ENCODE measurements around the gene LRIG1. TPM values are rescaled to one million over a fixed set of nuclear protein-coding genes. Genes with fewer than 3 reads are reported as not detected.

Gene LRIG1
- total RNA-seq, 1 experiment from 2014 or later, result 5.8 TPM

DNA sequence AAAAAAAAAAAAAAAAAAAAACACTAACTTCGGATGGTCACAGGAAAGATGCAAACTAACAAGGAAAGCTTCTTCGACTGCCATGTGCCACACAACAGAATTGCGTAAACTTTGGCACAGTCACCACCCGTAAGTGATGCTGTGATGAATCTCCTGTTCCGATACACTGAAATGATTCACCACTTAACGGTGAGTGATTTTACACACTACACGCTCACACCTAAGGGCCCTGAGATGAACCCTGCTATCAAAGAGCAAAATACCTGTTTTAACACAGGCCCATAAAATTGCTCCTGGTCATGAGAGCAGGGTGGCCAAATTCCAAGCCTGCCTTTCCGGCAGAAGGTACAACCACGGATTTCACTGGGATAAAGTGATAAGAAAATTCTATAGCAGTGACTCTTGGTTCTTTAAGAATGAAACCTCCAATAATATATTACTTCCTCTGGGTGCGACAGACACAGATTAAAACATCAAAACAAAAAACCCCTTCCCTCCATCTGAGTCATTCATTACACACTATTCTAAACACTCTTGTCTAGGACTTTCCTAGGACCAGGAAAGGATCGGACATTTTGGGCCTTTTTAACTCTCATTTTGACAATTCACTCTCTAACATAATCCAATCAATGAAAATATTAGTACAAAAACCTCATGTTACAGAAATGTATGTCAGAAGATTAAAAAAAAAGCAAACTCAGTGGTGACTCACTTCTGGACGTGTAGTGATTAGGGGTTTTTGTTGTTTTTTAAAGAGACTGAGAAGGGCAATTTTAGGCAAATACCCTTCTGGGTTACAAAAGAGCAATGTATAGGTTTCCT is 28.3 kb downstream of the LRIG1 start:
- no peak for DNase-seq (ENCODE audit: extremely low read depth, low read depth)

DNA sequence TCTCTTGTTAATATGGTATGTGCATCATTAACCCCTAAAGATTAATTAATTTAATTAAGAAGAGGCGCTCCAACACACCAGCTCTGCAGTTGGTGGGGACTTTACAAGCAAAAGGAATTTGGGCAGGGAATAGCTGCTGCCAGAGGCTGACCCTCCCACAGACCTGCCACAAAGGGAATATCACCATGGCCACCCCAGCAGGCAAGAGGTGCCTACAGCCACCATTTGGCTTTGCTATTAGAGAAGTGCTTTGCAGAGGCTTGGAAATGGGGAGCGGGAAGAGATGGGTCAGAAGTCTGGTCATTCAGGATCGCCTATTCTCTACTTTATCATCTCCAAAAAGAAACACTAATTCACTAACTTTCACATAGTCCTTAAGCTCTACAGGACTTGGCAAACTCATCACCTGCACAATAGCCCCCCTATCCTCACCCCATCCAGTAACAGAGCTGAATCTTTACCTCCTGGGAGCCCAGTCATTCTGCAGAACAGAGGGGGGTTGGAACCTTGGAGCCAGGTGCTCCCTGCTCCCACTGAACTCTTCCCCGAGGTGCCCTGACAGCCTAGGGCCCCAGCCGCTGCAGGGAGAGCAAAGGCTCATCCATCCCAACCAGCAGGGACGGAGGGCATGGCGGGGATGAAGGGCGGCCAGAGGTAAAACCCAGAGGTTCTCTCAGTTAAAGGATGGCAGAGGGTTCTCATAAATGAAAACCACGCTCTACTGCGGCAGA is 29.7 kb downstream of the LRIG1 start:
- no peak for DNase-seq (ENCODE audit: extremely low read depth, low read depth)

DNA sequence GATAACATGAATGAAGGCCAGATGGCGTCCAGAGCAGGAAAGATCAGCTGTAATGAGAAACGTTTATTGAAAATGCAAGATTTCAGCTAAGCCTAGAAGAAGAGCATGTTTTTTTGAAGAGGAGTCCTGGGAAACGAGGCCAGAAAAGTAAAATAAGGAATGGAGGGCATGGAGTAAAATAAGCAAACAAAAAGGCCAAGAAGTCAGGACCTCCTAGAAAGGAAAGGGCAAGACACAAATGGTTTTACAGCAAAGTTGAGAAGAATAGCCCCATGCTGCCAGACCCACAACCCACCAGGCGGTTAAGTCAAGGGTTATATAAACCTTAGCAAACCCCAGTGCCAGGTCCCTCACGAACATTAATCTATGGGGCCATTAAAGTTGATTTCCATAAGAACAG is 30.5 kb downstream of the LRIG1 start:
- no peak for DNase-seq (ENCODE audit: extremely low read depth, low read depth)

DNA sequence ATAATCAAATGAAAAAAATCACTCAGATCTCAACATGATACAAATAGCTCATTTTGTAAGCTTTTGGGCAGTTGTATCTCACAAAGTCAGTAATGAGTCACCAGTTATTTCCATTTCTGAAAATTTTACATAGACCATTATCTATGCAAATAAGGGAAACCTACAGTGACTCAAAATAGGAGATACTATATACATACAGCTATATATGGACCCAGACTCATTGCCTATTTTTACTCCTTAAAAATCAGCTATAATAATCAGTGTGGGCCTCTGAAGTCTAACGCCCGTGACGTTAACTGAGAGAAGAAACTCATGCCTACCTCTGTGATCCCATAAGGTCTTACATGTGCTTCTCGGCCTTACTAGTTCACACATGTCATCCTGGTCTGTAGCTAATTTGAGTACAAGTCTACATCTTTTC is 31.6 kb downstream of the LRIG1 start:
- DNase-seq (ENCODE audit: extremely low read depth, low read depth), result no peak

DNA sequence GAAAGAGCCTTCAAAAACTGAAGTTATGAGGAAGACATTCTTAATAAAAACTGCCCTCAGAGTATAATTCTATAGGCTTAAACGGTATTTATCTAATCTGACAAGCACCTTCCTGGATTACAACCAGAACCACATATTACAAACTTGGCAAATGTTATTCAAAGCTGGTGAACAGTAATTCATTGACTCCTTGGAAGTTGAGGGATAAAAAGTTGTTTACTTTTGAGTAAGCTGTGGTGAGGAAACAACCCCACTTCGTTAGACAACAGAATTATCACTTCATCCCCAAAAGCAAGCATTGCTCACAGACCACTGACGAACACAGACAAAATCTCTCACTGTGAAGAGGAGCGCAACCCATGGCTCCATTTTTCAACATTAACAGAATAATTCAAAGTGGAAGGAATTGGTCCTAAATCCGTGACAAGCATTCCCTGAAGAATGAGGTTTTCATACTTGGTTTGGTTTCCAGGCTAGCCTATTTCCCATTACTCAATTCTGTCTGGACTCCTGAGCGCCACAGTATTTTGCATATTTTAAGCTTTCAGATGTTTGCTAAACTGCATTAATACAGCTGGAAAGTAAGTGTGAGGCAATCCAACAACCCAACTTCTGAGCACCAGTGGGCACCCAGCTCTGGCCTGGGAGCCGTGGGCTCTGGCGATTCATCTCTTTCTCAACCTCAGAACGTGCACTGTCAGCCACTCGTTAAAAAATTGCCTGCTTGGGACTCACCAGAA is 32.7 kb downstream of the LRIG1 start:
- no peak for DNase-seq (ENCODE audit: extremely low read depth, low read depth)

DNA sequence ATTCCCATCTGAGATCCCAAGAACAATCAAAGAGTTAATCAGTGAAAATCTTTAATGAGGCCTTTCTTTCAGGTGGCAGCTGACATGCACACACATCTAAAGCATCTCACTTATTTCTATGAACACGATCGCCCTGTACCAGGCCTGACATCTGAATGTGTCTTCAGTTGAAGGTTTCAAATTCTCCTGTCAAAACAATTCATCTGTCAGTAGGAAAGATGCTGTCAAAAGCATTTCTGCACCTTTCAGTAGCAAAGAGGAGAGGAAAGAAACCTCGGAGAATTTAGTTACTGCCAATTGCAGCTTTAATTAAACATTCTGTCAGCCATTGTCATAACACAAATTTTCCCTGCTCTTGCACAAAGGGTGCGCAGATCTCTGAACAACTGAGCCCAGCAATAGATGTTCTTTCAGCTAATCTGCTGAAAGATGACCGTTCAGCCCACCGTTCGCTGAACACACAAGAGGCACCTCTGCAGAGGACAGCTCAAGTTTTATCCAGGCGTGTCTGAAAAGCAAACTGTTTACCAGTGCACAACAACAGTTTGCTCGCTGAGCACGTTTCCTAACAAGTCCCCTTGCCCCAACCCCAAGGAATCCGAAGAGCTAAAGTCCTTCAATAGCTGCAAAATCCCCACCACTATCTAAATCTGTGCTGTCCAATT is 34.1 kb downstream of the LRIG1 start:
- DNase-seq (ENCODE audit: extremely low read depth, low read depth), result no peak

DNA sequence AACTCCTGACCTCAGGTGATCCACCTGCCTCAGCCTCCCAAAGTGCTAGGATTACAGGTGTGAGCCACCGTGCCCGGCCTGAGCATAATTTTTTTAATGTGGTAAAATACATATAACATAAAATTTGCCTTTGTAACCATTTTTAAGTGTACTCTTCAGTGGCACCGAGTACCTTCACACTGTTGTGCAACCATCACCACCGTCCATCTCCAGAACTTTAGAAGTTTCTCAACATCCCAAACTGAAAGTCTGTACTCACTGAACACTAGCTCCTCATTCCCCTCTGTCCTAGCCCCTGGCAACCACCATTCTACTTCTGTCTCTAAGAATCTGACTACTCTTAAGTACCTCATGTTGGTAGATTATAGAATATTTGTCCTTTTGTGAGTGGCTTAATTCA is 35.2 kb downstream of the LRIG1 start:
- DNase-seq (ENCODE audit: extremely low read depth, low read depth), result no peak

DNA sequence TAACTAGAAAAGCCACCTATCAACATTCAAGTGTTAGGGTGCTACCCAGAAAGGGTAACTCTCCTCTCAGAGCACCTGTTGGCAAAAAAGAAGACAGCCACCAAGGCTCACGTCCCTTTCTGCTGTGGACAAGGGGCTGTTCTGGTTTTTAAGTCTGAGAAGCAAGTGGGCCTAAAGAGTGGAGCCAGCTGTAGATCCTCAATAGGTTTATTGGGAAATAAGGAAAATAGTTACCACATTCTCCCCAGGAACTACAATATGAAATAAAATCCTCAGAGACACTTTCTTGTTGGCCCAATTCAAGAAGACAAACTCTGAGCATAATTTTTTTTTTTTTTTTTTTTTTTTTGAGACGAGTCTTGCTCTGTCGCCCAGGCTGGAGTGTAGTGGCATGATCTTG is 35.8 kb downstream of the LRIG1 start:
- no peak for DNase-seq (ENCODE audit: extremely low read depth, low read depth)

DNA sequence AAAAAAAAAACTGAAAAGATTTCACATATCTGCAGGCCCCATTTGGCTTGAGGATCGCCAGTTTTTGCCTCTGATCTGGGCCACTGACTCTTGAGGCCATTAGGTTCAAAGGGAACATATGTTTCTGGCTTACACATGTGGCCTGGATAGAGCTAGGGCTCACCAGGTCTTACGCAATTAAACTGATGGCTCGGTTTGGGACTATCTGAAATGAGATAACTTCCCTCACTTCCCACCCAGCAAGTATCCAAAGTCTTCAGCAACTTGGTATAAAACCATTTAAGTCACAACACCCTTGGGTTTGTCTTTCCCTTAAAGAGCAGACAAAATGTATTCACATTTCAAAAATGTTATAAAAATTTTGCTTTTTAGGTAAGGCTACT is 36.3 kb downstream of the LRIG1 start:
- no peak for DNase-seq (ENCODE audit: extremely low read depth, low read depth)

DNA sequence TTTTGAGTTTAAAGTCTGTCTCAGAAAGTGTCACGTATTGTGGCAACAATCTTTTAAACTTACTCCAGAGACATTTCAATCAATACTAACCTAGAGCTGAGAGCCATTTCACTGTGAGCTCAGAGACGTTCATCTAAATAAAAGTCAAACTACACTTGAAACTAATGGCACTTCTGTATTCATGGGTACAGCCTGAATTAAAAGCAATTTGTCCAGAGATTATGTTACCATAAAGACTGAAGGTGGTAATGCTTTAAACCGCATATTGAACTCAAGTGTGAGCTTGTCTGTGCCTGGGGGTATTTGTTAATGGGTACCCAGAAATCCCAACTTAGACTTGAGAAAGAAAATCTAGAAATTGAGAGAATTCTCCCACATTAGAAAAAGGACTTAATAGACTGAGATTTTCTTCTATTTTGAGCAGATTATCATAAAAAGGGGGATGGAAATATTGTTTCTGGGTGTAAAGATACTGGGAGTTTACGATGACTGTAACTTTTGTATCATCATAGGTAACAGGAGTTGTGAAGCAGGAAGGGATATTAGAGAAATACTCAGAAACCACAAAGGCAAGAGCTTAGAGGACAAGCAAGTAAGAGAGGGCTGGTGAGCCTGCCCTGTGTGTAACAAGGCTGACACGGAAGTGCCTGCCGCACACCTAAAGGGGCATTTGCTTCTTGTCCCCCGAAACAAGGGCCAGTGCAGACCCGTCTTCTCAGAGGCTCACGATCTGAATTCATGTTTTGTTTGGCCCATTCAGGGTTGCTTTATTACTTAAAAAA is 36.9 kb downstream of the LRIG1 start:
- no peak for DNase-seq (ENCODE audit: extremely low read depth, low read depth)

DNA sequence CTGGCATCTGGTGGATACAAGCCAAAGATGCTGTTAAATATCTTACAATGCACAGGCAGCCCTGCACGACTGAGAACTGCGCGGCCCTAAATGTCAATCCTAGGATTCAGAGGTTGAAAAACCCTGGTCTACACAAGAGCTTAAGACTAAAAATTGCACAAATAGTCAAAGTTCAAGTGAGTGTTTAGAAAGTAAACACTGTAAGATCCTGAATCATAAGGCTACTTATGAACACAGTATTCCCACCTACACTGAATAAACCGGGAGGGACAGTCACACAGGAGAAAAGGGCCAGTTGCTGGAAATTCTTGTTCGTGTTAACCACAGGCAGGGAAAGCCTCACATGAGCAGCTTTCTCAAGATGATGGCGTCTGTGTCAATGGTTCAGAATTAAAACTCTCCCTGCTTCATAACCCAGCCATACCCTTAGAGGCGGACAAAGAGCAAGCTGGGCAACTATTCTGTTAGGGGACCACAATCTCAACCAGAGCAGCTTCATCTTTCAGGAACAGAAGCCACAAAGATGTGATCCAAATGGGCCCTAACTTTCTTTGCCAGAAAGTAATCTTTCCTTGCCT is 37.7 kb downstream of the LRIG1 start:
- no peak for DNase-seq (ENCODE audit: extremely low read depth, low read depth)

DNA sequence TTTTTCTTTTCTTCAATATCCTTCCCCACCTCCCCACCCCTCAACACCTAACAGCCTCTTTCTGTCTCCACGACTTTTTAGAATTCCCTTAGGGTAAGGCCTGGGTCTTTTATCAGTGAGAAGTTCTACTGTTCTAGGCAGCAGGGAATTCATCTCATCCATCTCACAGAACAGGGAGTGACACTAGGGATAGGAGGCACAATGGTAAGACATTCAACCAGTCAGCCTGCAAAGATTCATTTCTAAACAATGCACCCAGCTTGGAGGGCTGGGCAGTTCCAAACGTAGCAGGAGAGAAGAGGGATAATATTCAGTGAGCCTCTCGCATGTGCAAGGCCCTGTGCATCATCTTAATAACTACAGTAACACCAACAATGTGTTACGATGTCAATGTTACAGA is 43.6 kb downstream of the LRIG1 start:
- no peak for DNase-seq (ENCODE audit: extremely low read depth, low read depth)

DNA sequence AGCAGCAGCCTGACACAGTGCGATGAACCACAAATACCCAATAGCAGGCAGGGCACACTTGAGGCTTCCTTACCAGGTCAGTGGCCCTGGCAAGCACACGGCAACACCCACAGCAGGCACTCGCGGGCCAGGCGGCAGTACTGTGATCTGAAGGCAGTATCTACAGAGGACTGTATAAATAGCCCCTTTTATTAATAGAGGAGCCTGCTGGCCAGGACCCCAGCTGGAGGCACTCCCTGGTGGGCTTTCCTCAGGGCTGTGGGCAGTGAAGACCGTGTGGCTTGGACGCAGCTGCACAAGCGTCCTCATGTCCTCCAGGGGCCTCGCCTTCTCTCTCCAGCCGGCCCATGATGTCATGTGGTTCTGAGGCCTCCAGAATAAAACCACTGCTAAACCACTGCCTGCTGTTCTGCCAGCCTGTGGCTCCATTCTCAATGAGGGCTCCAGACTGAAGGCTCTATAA is 44.1 kb downstream of the LRIG1 start:
- DNase-seq (ENCODE audit: extremely low read depth, low read depth), result no peak

DNA sequence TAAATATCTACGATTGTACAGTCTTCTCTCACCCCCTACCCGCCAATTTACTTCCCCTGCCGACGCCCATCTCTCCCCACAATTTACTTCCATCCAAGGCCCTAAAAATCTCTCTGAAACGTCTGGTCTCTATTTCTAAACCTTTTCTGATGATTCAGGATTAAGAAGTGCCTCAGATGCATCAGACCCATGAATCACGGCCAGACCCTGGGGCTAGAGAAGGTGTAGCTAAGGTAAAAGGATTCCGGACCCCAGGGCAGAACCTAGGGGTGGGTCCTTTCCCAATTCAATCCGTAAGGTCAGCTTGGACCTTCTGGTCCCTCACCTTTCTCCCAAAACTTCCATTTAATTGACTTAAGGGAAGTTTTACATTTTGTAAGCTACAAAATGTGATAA is 46.4 kb downstream of the LRIG1 start:
- DNase-seq (ENCODE audit: extremely low read depth, low read depth), result no peak

DNA sequence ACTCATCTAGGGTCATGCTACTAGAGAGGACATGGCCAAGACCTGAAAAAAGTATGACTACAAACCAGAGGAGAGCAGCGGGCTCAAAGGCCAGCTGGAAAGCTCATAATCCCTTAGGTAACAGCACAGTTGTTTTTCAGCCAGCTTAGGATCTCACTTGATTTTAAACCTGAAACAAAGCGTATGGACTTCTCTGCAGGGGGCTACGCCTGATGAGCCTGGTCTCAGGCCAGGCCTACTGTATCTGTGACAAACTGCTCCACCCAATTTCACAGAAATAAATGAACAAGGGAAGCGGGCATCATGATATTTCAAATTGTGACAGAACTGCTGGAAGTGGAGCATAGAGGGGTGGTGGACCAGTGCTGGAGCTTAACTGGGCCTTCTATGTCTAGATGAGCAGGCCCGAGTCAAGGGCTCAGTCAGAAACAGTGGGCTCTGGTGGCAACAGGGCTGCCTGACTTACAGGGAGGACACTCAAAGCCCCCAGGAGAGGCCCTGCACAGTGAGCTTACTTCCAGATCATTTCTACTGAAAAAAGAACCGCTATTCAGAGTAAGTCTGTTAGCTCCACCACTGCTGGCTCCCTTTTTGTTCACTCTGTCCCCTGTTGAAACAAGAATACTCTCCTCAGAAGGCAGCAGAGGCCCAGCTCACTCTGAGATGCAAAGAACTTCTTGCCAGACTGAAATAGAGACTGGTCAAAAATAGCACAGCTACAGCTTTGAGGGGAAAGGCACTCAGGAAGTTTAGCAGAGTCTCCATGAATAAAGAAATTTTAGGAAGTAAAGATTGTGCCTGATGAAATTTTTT is 47.0 kb downstream of the LRIG1 start:
- no peak for DNase-seq (ENCODE audit: extremely low read depth, low read depth)

DNA sequence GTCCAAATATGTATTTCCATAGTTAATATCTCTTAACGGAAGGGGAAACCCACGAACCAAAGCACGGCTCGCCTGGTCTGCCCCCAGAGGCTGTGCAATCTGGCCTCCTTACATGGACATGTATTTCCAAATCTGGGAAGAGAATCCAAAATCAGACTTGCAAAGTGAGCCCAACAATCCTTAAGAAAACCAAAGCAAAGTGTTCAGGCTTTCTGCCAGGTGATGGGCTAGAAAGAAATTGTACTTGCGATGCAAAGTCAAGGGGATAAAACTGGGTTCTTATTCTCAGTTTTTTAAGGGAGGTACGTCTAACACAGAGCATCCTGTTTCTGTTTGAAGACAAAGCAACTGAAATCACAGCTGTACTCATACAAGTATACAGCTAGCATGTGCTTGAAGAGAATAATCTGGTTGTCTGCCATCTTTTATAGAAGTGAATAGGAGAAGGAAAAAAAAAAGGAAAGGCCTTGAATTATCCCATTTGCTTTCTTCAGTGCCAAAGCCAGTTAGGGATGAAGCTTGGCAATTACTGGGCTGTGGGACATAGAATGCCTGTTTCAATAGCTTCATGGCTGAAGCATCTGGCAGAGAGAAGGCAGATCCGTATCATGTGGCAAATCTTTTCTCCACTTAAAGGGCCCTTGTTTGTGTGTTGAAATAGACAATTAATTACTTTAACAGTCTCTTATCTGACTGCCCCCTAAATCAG is 48.4 kb downstream of the LRIG1 start:
- no peak for DNase-seq (ENCODE audit: extremely low read depth, low read depth)

DNA sequence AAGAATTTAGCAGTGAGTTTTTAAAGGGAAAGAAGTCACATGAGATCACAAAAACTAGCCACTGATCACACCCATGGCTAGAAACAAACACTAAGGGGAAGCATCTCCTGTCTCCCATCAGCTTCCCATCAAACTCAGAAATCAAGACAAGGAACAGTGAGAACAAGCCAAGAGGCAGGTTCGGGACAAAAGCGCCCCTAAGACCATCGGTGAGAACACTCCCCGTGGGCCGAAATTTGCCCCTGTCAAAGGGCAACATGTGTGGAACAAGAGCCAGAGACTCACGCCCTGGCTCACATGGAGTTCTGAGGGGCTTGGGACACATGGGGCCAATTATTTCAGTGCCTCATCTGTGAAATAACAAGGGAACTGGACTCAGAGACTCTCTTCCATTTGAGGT is 49.1 kb downstream of the LRIG1 start:
- no peak for DNase-seq (ENCODE audit: extremely low read depth, low read depth)

DNA sequence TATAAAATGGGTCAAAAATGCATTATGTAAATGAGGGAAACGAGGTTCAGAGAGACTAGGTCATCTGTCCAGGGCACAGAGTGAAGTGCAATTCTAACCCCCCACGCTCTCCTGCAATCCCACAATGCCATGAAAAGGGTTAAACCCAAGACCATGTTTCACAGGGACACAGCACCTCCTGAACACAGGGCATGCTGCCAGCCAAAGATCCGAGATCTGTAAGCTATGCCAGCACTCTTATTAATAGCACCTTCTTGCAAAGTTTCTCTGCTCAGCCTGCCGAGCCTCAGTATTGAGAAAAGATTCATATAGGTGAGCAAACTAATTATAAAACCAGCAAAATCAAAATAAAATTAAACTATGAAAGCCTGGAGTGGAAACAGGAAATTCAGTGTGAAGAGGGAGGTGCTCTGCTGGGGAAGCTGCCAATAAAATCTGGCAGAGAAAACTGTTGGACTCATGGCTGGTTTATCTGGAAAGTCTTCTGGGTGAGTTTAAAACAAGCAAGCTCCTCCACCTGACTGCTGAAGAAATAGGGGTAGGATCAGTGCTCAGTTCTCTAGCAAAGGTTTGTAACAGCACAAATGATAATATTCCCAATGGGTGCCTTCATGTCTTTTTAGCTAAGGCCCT is 50.3 kb downstream of the LRIG1 start:
- no peak for DNase-seq (ENCODE audit: extremely low read depth, low read depth)
